ENCODE measurements around the gene SCLT1. TPM values are rescaled to one million over a fixed set of nuclear protein-coding genes. Genes with fewer than 3 reads are reported as not detected.

Gene SCLT1
- total RNA-seq, 1 experiment from 2014 or later, result 14.3 TPM

DNA sequence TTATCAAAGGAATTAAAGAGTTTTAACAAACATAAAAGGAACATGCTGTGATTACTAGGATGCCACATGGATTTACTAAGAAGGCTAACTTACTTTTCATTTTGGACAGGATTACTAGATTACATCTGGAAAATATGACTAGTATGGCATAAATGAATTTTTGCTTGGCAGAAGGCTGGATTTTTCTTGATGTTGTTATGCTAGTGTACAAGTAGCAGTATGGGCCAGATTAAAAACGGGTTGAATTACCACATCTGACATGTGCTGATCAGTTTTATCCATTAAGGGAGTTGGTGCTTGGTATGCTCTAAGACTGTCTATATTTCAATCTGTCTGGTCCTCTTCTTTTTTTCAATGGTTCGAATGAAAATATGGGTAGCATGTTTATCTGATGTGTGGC is 213.4 kb downstream of the SCLT1 start (continued):
- TF ChIP-seq, protein P1, sequence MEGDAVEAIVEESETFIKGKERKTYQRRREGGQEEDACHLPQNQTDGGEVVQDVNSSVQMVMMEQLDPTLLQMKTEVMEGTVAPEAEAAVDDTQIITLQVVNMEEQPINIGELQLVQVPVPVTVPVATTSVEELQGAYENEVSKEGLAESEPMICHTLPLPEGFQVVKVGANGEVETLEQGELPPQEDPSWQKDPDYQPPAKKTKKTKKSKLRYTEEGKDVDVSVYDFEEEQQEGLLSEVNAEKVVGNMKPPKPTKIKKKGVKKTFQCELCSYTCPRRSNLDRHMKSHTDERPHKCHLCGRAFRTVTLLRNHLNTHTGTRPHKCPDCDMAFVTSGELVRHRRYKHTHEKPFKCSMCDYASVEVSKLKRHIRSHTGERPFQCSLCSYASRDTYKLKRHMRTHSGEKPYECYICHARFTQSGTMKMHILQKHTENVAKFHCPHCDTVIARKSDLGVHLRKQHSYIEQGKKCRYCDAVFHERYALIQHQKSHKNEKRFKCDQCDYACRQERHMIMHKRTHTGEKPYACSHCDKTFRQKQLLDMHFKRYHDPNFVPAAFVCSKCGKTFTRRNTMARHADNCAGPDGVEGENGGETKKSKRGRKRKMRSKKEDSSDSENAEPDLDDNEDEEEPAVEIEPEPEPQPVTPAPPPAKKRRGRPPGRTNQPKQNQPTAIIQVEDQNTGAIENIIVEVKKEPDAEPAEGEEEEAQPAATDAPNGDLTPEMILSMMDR (IDR thresholded peaks at IDR 0.05), result no peak
- TF ChIP-seq, protein P2, sequence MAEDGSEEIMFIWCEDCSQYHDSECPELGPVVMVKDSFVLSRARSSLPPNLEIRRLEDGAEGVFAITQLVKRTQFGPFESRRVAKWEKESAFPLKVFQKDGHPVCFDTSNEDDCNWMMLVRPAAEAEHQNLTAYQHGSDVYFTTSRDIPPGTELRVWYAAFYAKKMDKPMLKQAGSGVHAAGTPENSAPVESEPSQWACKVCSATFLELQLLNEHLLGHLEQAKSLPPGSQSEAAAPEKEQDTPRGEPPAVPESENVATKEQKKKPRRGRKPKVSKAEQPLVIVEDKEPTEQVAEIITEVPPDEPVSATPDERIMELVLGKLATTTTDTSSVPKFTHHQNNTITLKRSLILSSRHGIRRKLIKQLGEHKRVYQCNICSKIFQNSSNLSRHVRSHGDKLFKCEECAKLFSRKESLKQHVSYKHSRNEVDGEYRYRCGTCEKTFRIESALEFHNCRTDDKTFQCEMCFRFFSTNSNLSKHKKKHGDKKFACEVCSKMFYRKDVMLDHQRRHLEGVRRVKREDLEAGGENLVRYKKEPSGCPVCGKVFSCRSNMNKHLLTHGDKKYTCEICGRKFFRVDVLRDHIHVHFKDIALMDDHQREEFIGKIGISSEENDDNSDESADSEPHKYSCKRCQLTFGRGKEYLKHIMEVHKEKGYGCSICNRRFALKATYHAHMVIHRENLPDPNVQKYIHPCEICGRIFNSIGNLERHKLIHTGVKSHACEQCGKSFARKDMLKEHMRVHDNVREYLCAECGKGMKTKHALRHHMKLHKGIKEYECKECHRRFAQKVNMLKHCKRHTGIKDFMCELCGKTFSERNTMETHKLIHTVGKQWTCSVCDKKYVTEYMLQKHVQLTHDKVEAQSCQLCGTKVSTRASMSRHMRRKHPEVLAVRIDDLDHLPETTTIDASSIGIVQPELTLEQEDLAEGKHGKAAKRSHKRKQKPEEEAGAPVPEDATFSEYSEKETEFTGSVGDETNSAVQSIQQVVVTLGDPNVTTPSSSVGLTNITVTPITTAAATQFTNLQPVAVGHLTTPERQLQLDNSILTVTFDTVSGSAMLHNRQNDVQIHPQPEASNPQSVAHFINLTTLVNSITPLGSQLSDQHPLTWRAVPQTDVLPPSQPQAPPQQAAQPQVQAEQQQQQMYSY (CRISPR knock-in tag; IDR thresholded peaks at IDR 0.05), result no peak
- TF ChIP-seq, protein P3, sequence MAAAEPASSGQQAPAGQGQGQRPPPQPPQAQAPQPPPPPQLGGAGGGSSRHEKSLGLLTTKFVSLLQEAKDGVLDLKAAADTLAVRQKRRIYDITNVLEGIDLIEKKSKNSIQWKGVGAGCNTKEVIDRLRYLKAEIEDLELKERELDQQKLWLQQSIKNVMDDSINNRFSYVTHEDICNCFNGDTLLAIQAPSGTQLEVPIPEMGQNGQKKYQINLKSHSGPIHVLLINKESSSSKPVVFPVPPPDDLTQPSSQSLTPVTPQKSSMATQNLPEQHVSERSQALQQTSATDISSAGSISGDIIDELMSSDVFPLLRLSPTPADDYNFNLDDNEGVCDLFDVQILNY (CRISPR knock-in tag; IDR thresholded peaks at IDR 0.05), result no peak
- TF ChIP-seq, protein P4, sequence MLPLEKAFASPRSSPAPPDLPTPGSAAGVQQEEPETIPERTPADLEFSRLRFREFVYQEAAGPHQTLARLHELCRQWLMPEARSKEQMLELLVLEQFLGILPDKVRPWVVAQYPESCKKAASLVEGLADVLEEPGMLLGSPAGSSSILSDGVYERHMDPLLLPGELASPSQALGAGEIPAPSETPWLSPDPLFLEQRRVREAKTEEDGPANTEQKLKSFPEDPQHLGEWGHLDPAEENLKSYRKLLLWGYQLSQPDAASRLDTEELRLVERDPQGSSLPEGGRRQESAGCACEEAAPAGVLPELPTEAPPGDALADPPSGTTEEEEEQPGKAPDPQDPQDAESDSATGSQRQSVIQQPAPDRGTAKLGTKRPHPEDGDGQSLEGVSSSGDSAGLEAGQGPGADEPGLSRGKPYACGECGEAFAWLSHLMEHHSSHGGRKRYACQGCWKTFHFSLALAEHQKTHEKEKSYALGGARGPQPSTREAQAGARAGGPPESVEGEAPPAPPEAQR (CRISPR knock-in tag; IDR thresholded peaks at IDR 0.05), result no peak
- no peak for TF ChIP-seq CREB1 (CRISPR knock-in tag; IDR thresholded peaks at IDR 0.05)
- TF ChIP-seq ZNF671 (CRISPR knock-in tag; IDR thresholded peaks at IDR 0.05), result no peak
- TF ChIP-seq FOXJ3 (CRISPR knock-in tag; IDR thresholded peaks at IDR 0.05; ENCODE audit: borderline replicate concordance), result no peak
- TF ChIP-seq, protein P5, sequence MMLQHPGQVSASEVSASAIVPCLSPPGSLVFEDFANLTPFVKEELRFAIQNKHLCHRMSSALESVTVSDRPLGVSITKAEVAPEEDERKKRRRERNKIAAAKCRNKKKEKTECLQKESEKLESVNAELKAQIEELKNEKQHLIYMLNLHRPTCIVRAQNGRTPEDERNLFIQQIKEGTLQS (CRISPR knock-in tag; conservative IDR thresholded peaks at IDR 0.05), result no peak

DNA sequence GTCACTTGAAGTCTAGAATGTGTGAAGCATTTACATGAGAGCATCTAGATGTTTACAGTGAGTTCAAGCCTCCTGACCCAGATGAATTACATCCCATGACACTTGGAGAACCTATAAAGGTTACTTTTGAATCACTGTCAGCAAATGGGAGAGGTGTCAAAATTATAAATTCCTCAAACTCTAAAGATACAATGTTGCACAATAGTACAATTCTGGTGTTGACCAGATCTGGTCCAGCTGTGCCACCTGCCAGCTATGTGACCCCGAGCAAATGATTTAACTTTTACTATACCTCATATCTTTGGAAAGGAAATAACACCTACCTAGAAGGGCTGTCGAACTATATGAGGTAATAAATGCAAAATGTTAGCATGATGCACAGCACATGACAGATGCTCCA is 214.1 kb downstream of the SCLT1 start:
- Mint-ChIP-seq H3K36me3 (no peaks in the 10 kb centered on the region), H3K27ac (no peak overlapping the region), H3K9me3 (no peaks in the 10 kb centered on the region), H3K4me3 (no peak overlapping the region), H3K4me1 (peaks cover 11% of the 10 kb centered on the region), H3K27me3 (ENCODE audit: low read depth) (no peaks in the 10 kb centered on the region)
- ChIA-PET POLR2A (no interaction called here), CTCF (interaction anchor here (1.3 kb wide), 1 partner anchor 16 kb away, joined by 5 read pairs; no protein-coding TSS in a partner anchor)
- ATAC-seq (no peak), DNase-seq (ENCODE audit: low spot score) (no peak)
- TF ChIP-seq MYBL2 (CRISPR knock-in tag; IDR thresholded peaks at IDR 0.05), result no peak

DNA sequence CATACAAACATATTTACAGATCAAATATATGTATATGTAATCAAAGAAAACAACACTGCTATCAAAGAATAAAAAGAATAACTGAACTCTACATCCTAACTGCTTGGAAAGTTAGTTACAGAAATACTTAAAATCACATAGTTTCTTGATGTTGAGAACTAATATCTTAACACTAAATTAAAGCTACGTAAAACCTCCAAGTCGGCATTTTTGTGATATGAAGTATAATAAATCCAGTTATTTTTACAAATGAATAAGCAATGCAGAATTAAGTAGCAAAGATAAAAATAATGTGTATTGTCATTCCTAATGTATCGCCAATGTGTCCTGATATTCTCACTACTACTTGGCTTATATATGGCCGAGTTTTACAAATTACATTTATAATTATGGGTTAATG is 215.4 kb downstream of the SCLT1 start:
- Mint-ChIP-seq H3K36me3 (peaks cover 7% of the 10 kb centered on the region), H3K27me3 (ENCODE audit: low read depth) (no peaks in the 10 kb centered on the region), H3K9me3 (no peaks in the 10 kb centered on the region), H3K27ac (no peak overlapping the region), H3K4me1 (peaks cover 16% of the 10 kb centered on the region), H3K4me3 (no peak overlapping the region)
- CTCF ChIA-PET, result interaction anchor here (1.3 kb wide), 1 partner anchor 15 kb away, joined by 5 read pairs; no protein-coding TSS in a partner anchor
- DNase-seq (ENCODE audit: low spot score) (no peak), ATAC-seq (no peak)
- TF ChIP-seq ZNF317 (CRISPR knock-in tag; IDR thresholded peaks at IDR 0.05; ENCODE audit: borderline replicate concordance, low read depth) (no peak), ZNF138 (CRISPR knock-in tag; conservative IDR thresholded peaks at IDR 0.05) (no peak), CREB1 (CRISPR knock-in tag; IDR thresholded peaks at IDR 0.05) (no peak), GTF2I (CRISPR knock-in tag; conservative IDR thresholded peaks at IDR 0.05) (no peak), ZNF423 (CRISPR knock-in tag; IDR thresholded peaks at IDR 0.05) (no peak)
- TF ChIP-seq, protein P6, sequence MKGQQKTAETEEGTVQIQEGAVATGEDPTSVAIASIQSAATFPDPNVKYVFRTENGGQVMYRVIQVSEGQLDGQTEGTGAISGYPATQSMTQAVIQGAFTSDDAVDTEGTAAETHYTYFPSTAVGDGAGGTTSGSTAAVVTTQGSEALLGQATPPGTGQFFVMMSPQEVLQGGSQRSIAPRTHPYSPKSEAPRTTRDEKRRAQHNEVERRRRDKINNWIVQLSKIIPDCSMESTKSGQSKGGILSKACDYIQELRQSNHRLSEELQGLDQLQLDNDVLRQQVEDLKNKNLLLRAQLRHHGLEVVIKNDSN (CRISPR knock-in tag; IDR thresholded peaks at IDR 0.05), result no peak
- TF ChIP-seq, protein P7, sequence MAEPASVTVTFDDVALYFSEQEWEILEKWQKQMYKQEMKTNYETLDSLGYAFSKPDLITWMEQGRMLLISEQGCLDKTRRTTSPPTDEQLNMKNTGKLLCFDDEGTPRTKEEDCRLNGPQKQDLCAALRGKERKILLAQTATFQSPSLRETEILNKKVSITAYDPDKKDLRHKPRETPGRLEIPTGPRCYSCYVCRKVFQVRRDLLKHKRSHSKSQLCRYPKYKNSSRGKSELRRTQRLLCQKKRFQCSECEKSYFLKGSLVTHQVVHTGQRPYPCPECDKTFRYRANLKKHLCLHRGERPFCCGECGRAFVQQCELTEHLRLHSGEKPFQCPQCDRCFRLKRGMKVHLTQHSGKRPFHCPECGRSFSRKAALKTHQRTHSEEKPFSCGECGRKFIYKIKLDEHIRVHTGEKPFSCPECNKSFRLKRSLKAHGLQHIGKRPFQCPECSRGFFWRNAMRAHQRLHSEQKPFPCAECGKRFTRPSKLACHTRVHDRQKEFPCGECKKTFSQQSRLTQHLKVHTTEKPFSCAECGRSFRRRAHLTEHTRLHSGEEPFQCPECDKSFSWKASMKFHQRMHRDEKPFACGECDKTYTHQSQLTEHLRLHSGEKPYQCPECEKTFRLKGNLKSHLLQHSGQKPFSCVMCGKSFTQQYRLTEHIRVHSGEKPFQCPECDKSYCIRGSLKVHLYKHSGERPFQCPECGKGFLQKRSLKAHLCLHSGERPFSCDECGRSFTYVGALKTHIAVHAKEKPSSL (CRISPR knock-in tag; conservative IDR thresholded peaks at IDR 0.05), result no peak
- TF ChIP-seq, protein P2 (CRISPR knock-in tag; IDR thresholded peaks at IDR 0.05), result no peak
- POLR2A ChIA-PET, result no interaction called here

All from WTC11 (cell line).